Measurements from ENCODE around the gene SH2D4B. TPM values are rescaled to one million over a fixed set of nuclear protein-coding genes. Genes with fewer than 3 reads are reported as not detected.

SH2D4B gene
- polyA plus RNA-seq, 1 donor from 2014 or later = 1.4 TPM

GRCh38 chr10:80503584-80504157 is 34.0 kb upstream of the SH2D4B start:
- no peak overlapping the region for H2AFZ ChIP-seq (ENCODE audit: low read depth, low read length)

GRCh38 chr10:80504158-80504811 is 33.4 kb upstream of the SH2D4B start:
- Histone ChIP-seq H3F3A (ENCODE audit: insufficient read depth, low read length, poor library complexity, severe bottlenecking) (no peaks in the 10 kb centered on the region), H3K27me3 (ENCODE audit: insufficient read depth, low read depth, low read length) (no peaks in the 10 kb centered on the region), H3K4me3 (ENCODE audit: low read length) (no peak overlapping the region), H3K36me3 (ENCODE audit: insufficient read depth, low read length) (no peaks in the 10 kb centered on the region), H4K20me1 (ENCODE audit: insufficient read depth) (no peaks in the 10 kb centered on the region), H2AFZ (ENCODE audit: low read depth, low read length) (no peak overlapping the region), H3K9me2 (ENCODE audit: insufficient read depth, low read length) (no peaks in the 10 kb centered on the region), H3K4me2 (ENCODE audit: low read length) (no peak overlapping the region), H3K9me3 (ENCODE audit: low read length) (no peaks in the 10 kb centered on the region), H3K9ac (ENCODE audit: low read length) (no peak overlapping the region), H3K27ac (ENCODE audit: low read length) (no peak overlapping the region), H3K79me2 (replicated peaks; ENCODE audit: insufficient read depth, low read length) (peaks cover 22% of the 10 kb centered on the region)
- TF ChIP-seq TAF1 (IDR thresholded peaks at IDR 0.05; ENCODE audit: low read depth) = no peak
- TF ChIP-seq, protein P1, sequence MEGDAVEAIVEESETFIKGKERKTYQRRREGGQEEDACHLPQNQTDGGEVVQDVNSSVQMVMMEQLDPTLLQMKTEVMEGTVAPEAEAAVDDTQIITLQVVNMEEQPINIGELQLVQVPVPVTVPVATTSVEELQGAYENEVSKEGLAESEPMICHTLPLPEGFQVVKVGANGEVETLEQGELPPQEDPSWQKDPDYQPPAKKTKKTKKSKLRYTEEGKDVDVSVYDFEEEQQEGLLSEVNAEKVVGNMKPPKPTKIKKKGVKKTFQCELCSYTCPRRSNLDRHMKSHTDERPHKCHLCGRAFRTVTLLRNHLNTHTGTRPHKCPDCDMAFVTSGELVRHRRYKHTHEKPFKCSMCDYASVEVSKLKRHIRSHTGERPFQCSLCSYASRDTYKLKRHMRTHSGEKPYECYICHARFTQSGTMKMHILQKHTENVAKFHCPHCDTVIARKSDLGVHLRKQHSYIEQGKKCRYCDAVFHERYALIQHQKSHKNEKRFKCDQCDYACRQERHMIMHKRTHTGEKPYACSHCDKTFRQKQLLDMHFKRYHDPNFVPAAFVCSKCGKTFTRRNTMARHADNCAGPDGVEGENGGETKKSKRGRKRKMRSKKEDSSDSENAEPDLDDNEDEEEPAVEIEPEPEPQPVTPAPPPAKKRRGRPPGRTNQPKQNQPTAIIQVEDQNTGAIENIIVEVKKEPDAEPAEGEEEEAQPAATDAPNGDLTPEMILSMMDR (IDR thresholded peaks at IDR 0.05; ENCODE audit: poor library complexity, severe bottlenecking) = no peak
- TF ChIP-seq EZH2 (IDR thresholded peaks at IDR 0.05; ENCODE audit: borderline replicate concordance, insufficient read depth, low read length, poor library complexity, severe bottlenecking) = no peak
- no peak for TF ChIP-seq MXI1 (conservative IDR thresholded peaks at IDR 0.05; ENCODE audit: poor library complexity, severe bottlenecking)
- TF ChIP-seq POLR2AphosphoS5 (IDR thresholded peaks at IDR 0.05) = no peak
- no peak for TF ChIP-seq SMC3 (conservative IDR thresholded peaks at IDR 0.05; ENCODE audit: poor library complexity)
- no peak for TF ChIP-seq EP300 (conservative IDR thresholded peaks at IDR 0.05; ENCODE audit: poor library complexity, severe bottlenecking)
- TF ChIP-seq, protein P2, sequence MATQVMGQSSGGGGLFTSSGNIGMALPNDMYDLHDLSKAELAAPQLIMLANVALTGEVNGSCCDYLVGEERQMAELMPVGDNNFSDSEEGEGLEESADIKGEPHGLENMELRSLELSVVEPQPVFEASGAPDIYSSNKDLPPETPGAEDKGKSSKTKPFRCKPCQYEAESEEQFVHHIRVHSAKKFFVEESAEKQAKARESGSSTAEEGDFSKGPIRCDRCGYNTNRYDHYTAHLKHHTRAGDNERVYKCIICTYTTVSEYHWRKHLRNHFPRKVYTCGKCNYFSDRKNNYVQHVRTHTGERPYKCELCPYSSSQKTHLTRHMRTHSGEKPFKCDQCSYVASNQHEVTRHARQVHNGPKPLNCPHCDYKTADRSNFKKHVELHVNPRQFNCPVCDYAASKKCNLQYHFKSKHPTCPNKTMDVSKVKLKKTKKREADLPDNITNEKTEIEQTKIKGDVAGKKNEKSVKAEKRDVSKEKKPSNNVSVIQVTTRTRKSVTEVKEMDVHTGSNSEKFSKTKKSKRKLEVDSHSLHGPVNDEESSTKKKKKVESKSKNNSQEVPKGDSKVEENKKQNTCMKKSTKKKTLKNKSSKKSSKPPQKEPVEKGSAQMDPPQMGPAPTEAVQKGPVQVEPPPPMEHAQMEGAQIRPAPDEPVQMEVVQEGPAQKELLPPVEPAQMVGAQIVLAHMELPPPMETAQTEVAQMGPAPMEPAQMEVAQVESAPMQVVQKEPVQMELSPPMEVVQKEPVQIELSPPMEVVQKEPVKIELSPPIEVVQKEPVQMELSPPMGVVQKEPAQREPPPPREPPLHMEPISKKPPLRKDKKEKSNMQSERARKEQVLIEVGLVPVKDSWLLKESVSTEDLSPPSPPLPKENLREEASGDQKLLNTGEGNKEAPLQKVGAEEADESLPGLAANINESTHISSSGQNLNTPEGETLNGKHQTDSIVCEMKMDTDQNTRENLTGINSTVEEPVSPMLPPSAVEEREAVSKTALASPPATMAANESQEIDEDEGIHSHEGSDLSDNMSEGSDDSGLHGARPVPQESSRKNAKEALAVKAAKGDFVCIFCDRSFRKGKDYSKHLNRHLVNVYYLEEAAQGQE (IDR thresholded peaks at IDR 0.05; ENCODE audit: borderline replicate concordance) = no peak
- TF ChIP-seq RAD21 (conservative IDR thresholded peaks at IDR 0.05) = no peak

More at GRCh38 chr10:80503584-80504157, 34.0 kb upstream of the SH2D4B start:
- no peak for TF ChIP-seq TAF1 (IDR thresholded peaks at IDR 0.05; ENCODE audit: low read depth)
- no peak for TF ChIP-seq RAD21 (conservative IDR thresholded peaks at IDR 0.05)
- TF ChIP-seq SMC3 (conservative IDR thresholded peaks at IDR 0.05; ENCODE audit: poor library complexity) = no peak
- TF ChIP-seq POLR2AphosphoS5 (IDR thresholded peaks at IDR 0.05) = no peak
- TF ChIP-seq, protein P2 (IDR thresholded peaks at IDR 0.05; ENCODE audit: borderline replicate concordance) = no peak
- no peak for TF ChIP-seq MXI1 (conservative IDR thresholded peaks at IDR 0.05; ENCODE audit: poor library complexity, severe bottlenecking)
- Histone ChIP-seq H3K9ac (ENCODE audit: low read length) (no peak overlapping the region), H3K4me2 (ENCODE audit: low read length) (no peak overlapping the region), H3K27me3 (ENCODE audit: insufficient read depth, low read depth, low read length) (no peaks in the 10 kb centered on the region), H3K9me3 (ENCODE audit: low read length) (no peaks in the 10 kb centered on the region), H3K9me2 (ENCODE audit: insufficient read depth, low read length) (no peaks in the 10 kb centered on the region), H3K36me3 (ENCODE audit: insufficient read depth, low read length) (no peaks in the 10 kb centered on the region), H3F3A (ENCODE audit: insufficient read depth, low read length, poor library complexity, severe bottlenecking) (no peaks in the 10 kb centered on the region), H3K79me2 (replicated peaks; ENCODE audit: insufficient read depth, low read length) (peaks cover 24% of the 10 kb centered on the region), H3K4me3 (ENCODE audit: low read length) (no peak overlapping the region), H4K20me1 (ENCODE audit: insufficient read depth) (no peaks in the 10 kb centered on the region), H3K27ac (ENCODE audit: low read length) (no peak overlapping the region)
